Hematopoietic multipotent progenitor cell treated with erythropoietin and hydrocortisone succinate and interleukin-3 and kit ligand, for 6 days (in vitro differentiated cells): ENCODE measurements around the gene LRP5.
"Not testable (repeated sequence)": the region's sequence is repeated elsewhere in the genome, so short reads cannot be mapped to it uniquely, and the experiment has no call there.

Experiments used
- DNase-seq: peaks from one replicate; pipeline ENCODE4 v3.0.0-alpha.2; 2015

Gene LRP5

DNA sequence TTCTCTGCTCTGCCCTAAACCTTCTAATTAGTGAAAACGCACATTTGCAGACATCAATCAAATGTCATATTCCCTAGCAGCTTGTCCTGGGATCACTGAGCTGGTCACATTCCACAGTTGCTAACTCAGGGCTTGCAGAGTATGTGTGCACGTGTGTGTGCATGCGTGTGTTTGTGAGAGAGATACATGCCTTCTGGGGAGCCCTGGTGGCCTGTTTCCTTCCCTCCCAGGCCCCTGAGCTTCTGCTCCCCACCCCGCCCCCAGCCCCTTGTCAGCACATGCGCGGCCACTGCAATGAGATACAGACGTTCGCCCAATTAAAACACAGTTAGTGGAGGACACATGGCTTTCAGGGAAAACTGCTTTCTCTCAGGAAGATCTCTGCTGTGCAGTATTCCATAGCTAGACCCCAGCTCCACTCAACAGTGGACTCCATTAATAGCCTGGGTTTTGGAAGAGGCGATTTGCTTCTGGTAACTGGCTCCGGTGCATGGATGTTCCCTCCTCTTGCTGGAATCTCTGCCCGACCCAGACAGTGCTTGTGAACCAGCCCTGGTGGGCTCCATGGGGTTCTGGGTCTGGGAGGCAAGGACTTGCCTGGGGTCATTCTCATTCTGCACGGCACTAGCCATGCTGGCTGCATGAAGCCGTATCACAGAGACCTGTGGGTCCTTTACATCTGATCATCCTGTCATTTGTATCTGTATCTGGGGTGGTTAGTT, 17.7 kb downstream of the LRP5 start:
- no peak for DNase-seq

DNA sequence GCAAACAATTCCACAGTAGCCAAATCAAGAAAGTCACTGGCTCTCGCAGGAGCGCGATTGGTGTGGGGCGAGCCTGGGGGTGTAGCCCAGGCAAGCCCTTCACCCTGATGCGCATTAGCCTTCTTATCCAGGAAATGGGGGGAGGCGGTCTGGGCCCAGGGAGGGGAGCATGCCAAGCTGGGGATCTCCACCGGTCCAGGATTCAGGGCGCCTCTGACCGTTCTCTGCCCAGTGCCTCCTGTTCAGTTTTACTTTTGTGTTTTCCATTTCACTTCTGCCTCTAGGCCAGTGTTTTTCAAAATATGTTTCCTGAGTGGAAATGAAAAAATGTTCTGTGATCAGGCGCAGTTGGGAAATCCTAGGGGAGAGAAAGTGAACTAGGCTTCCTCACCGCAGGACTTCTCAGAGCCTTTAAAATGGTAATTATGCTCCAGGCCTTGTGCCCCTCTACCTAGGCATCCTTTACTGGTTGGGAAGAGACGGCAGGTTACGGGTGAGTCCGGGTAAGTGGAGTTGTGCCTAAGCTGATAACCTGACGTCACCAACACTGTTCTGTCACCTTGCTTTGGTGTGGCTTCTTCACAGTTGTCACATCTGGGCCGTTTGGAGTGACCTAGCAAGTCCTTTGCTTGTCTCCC, 18.4 kb downstream of the LRP5 start:
- no peak for DNase-seq

DNA sequence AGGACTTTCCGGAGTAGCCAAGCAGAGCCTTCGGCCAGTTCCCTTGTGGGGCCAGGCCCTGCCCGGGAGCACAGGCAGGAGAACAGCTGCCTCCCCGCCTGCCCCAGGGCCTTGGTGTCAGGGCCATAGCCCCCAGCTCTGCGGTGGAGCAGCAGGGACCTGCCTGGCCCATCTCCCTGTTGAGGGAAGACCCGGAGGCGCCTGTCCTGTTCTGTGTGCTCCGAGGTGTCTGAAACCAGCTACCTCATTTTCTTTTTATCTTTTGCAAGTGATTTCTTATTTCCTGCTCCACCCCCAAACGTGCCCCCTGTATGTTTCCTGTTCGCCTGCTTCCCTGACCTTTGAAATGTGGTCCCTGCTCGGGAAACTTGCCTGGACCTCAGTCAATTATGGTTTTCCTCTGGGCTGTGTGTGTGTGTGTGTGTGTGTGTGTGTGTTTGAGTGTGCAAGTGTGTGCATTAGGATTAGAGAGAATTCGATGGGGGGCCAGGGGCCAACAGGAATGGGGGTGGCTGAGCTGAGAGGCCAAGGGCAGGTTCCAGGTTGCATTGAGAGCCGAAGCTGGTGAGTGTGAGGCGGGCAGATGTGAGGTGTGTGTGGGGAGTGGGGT, 19.1 kb downstream of the LRP5 start:
- DNase-seq, result no peak

- DNase-seq, result no peak
Measured at GRCh38 chr11:68332186-68332585, 19.8 kb downstream of the LRP5 start.

DNA sequence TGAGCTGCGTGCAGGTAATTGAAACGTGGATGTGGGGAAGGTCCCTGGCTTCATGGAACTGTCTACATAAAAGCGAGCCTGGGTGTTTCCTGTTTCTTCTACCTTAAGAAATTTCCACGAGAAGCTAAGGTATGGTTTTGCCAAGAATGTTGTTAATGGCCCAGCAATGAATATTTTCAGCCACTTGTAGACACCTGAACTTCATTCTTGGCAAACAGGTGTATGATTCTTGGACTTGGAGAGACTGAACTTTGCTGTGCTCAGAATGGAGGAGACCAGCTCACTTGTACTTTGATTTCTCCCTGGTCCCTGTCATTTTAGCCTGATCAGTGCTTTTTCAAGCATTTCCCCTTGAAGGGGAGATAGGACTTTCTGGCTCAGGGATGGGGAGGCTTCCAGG, 20.8 kb downstream of the LRP5 start:
- DNase-seq, result no peak

DNA sequence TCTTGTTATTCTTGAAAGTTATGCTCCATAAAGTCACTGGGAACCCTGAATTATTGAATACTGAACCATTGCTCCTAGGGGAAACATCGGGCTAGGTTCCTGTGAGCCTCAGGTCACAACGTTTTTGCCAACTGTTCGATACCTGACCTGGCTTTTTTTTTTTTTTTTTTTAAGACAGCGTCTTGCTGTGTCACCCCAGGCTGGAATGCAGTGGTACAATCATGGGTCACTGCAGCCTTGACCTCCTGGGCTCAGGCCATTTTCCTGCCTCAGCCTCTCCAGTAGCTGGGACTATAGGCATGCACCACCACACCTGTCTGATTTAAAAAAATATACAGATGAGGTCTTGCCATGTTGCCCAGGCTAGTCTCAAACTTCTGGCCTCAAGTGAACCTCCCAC, 22.5 kb downstream of the LRP5 start:
- no peak for DNase-seq

DNA sequence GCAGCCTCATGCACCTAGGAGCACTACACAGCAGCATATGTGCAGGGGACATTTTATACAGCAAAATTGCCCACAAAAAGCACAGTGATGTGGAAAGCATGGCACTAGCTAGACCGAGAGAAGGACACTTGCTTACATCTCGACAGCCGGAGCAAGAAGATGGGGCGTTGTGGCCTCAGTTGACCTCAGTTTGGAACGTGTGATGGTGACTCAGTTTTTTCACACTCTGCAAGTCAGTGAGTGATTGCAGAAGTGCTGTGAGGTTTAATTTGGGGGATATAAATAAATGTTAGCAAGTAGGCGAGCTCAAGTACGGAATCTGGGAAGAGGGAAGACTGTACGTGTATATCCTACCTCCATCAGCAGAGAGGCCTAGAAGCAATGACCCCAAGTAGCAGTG, 23.3 kb downstream of the LRP5 start:
- no peak for DNase-seq

GRCh38 chr11:68336716-68337115, 24.3 kb downstream of the LRP5 start:
- no peak for DNase-seq

GRCh38 chr11:68337399-68337835, 25.0 kb downstream of the LRP5 start:
- peak; percentile 58 for DNase-seq

DNA sequence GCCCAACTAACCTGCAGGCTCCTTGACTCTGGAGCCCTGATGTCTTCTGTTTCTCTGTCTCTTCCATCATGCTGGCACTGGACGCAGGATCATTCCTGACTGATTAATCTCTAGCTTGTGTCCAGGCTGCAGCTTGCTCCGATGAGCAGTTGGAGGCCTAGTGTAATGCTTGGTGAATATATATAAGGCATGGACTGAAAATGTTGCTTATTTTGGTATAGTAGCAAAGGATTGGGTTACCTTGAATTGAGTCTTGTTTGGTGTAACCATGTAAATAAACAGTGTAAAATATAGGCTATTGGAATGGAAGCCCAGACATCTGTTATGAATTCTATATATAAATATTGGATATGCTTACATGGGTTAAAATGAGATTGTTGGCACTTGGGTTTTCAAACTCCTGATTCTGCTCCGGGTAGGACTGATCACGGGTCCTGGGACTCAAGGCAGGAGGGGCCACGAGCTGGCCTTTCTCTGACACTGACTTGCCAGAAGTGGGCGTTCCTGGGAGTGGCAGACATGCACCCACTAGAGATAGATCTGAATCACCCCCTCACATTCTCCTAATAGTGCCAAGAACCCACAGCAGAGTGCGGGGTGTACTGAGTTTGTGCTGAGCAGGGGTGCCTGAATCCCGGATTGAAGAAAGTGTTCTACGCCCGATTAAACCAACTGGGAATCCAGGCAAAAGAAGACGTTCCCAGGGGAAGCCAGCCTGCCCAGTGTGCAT, 25.8 kb downstream of the LRP5 start:
- peak; percentile 76 for DNase-seq

GRCh38 chr11:68340003-68340767, 27.8 kb downstream of the LRP5 start:
- no peak for DNase-seq

- no peak for DNase-seq
Measured at GRCh38 chr11:68340784-68341556, 28.6 kb downstream of the LRP5 start.

GRCh38 chr11:68341557-68342458, 29.4 kb downstream of the LRP5 start:
- DNase-seq, result no peak

DNA sequence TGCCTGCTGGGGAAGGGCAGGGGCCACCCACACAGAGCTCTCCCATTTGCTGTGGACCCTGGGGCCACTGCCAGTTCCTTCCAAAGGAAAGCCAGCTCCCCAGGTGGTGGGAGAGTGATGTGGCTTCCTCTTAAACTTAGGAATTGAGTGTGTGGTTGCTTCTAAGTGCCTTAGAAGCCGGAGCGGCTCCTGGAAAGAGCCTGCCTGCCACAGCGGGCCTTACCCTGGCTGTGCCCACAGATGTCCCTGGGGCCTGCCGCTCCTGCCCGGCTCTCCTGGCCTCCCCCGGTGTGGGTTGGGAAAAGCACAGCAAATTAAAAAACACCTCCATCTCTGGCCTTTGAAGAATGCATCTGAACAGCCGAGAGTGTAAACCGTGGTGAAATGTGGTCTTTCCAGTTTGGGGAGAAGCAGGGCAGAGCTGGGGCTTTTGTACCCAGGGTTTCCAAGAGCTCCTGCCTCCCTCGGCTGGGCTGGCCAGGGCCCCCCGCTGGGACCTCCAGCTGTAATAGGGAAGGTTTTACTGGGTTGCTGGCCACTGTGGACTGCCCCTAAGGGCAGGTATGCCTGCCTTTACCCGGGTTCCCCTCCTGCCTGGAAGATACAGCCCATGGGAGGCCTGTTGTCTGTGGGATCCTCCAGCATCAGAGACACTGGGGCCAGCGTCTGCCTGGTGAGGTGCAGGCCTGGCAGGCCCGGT, 30.2 kb downstream of the LRP5 start:
- no peak for DNase-seq

- peak; percentile 60 for DNase-seq
Measured at GRCh38 chr11:68343761-68344256, 31.4 kb downstream of the LRP5 start.

GRCh38 chr11:68344821-68345220, 32.4 kb downstream of the LRP5 start:
- DNase-seq, result not testable (repeated sequence)

- no peak for DNase-seq
Measured at GRCh38 chr11:68345776-68346461, 33.5 kb downstream of the LRP5 start.

GRCh38 chr11:68346462-68346790, 34.0 kb downstream of the LRP5 start:
- DNase-seq, result no peak

- no peak for DNase-seq
Measured at GRCh38 chr11:68347345-68347744, 35.0 kb downstream of the LRP5 start.

DNA sequence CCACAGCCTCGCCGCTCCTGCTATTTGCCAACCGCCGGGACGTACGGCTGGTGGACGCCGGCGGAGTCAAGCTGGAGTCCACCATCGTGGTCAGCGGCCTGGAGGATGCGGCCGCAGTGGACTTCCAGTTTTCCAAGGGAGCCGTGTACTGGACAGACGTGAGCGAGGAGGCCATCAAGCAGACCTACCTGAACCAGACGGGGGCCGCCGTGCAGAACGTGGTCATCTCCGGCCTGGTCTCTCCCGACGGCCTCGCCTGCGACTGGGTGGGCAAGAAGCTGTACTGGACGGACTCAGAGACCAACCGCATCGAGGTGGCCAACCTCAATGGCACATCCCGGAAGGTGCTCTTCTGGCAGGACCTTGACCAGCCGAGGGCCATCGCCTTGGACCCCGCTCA, 35.5 kb downstream of the LRP5 start:
- no peak for DNase-seq
